HG03045 (cell line): ENCODE data around the gene AOAH.

Experiments used
- ATAC-seq: cut with Tn5 transposase; IDR thresholded peaks from one replicate; pipeline ENCODE4 v1.9.1; 2021; ENCODE audit warnings: mild to moderate bottlenecking, moderate library complexity; ENCODE audit not compliant: unreplicated experiment

The AOAH gene

GRCh38 chr7:36565792-36566356, 158.4 kb downstream of the AOAH start:
- ATAC-seq = no peak

GRCh38 chr7:36564489-36564888, 159.8 kb downstream of the AOAH start:
- ATAC-seq = no peak

- ATAC-seq = no peak
Observed at GRCh38 chr7:36563706-36564327, 160.5 kb downstream of the AOAH start.

- no peak for ATAC-seq
Observed at GRCh38 chr7:36562121-36562520, 162.2 kb downstream of the AOAH start.

- ATAC-seq = no peak
Observed at GRCh38 chr7:36549029-36549428, 175.3 kb downstream of the AOAH start.

GRCh38 chr7:36547416-36547815, 176.9 kb downstream of the AOAH start:
- ATAC-seq = no peak

GRCh38 chr7:36546331-36546730, 178.0 kb downstream of the AOAH start:
- no peak for ATAC-seq

GRCh38 chr7:36545291-36545690, 179.0 kb downstream of the AOAH start:
- ATAC-seq = no peak

GRCh38 chr7:36538126-36538525, 186.2 kb downstream of the AOAH start:
- ATAC-seq = no peak

- no peak for ATAC-seq
Observed at GRCh38 chr7:36535866-36536664, 188.2 kb downstream of the AOAH start.

- no peak for ATAC-seq
Observed at GRCh38 chr7:36533717-36534116, 190.6 kb downstream of the AOAH start.

- ATAC-seq = no peak
Observed at GRCh38 chr7:36532981-36533499, 191.3 kb downstream of the AOAH start.

GRCh38 chr7:36531951-36532350, 192.3 kb downstream of the AOAH start:
- ATAC-seq = no peak

- ATAC-seq = no peak
Observed at GRCh38 chr7:36530456-36530855, 193.8 kb downstream of the AOAH start.

- no peak for ATAC-seq
Observed at GRCh38 chr7:36527549-36527913, 196.8 kb downstream of the AOAH start.

GRCh38 chr7:36526863-36527548, 197.3 kb downstream of the AOAH start:
- no peak for ATAC-seq

GRCh38 chr7:36523371-36524101, 200.8 kb downstream of the AOAH start:
- ATAC-seq = no peak

- ATAC-seq = no peak
Observed at GRCh38 chr7:36522453-36523007, 201.8 kb downstream of the AOAH start.

- ATAC-seq = no peak
Observed at GRCh38 chr7:36521911-36522310, 202.4 kb downstream of the AOAH start.

- ATAC-seq = no peak
Observed at GRCh38 chr7:36521133-36521532, 203.2 kb downstream of the AOAH start.
